ENCODE results near the gene TARBP1. TPM values are rescaled to one million over a fixed set of nuclear protein-coding genes. Genes with fewer than 3 reads are reported as not detected.

The TARBP1 gene
- total and polyA plus RNA-seq, 4 donors, result 11.2 to 48.7 (median 29.9) TPM

- DNase-seq, result no peak
- peak overlapping the region; percentile 38 to 84 for H3K27ac ChIP-seq (ENCODE audit: low read depth in 1 of 2, low read length in 1 of 2)
- no peak for ATAC-seq (ENCODE audit: insufficient read depth, low FRiP score)
- H3K36me3 ChIP-seq (ENCODE audit: control insufficient read depth in 4 of 4, insufficient read depth in 4 of 4, low read length in 4 of 4), result no peaks in the 10 kb centered on the region
- H3K9me3 ChIP-seq (ENCODE audit: control insufficient read depth in 4 of 4, insufficient read depth in 3 of 4, low read length in 3 of 4), result no peaks in the 10 kb centered on the region
- TF ChIP-seq CTCF (IDR thresholded peaks at IDR 0.05; ENCODE audit: control extremely low read depth, extremely low read depth), result no peak
- no peak overlapping the region for H3K9ac ChIP-seq (ENCODE audit: insufficient read depth in 1 of 2, low read length in 2 of 2)
- WGBS, 2 donors, result 88 to 99% methylated on average over 5 of the region's 5 CpGs
- H3K4me3 ChIP-seq, result no peak overlapping the region
- peaks cover 6 to 26% (median 14%) of the 10 kb centered on the region in 5 donors for H3K4me1 ChIP-seq (ENCODE audit: control insufficient read depth in 5 of 5, insufficient read depth in 5 of 5, low read length in 5 of 5)
- H3K27me3 ChIP-seq (ENCODE audit: control insufficient read depth in 3 of 3, insufficient read depth in 3 of 3, low read length in 2 of 3), result no peaks in the 10 kb centered on the region
These were observed 42.9 kb upstream of the TARBP1 start for GRCh38 chr1:234521836-234522235.

- Histone ChIP-seq H3K4me3 (no peak overlapping the region), H3K27me3 (ENCODE audit: control insufficient read depth in 3 of 3, insufficient read depth in 3 of 3, low read length in 2 of 3) (no peaks in the 10 kb centered on the region), H3K36me3 (ENCODE audit: control insufficient read depth in 4 of 4, insufficient read depth in 4 of 4, low read length in 4 of 4) (no peaks in the 10 kb centered on the region), H3K27ac (ENCODE audit: low read depth in 1 of 2, low read length in 1 of 2) (peak overlapping the region; percentile 38 to 56), H3K9ac (ENCODE audit: insufficient read depth in 1 of 2, low read length in 2 of 2) (no peak overlapping the region), H3K9me3 (ENCODE audit: control insufficient read depth in 4 of 4, insufficient read depth in 3 of 4, low read length in 3 of 4) (no peaks in the 10 kb centered on the region), H3K4me1 (ENCODE audit: control insufficient read depth in 5 of 5, insufficient read depth in 5 of 5, low read length in 5 of 5) (peaks cover 6 to 20% (median 14%) of the 10 kb centered on the region in 5 donors)
- no peak for ATAC-seq (ENCODE audit: insufficient read depth, low FRiP score)
- TF ChIP-seq CTCF (IDR thresholded peaks at IDR 0.05; ENCODE audit: control extremely low read depth, extremely low read depth), result no peak
- 84 to 85% methylated on average over 6 of the region's 6 CpGs for WGBS, 2 donors
- DNase-seq, result no peak
These were observed 42.2 kb upstream of the TARBP1 start for GRCh38 chr1:234520908-234521817.

GRCh38 chr1:234519506-234519905 is 40.5 kb upstream of the TARBP1 start:
- Histone ChIP-seq H3K9ac (ENCODE audit: insufficient read depth in 1 of 2, low read length in 2 of 2) (no peak overlapping the region), H3K4me1 (ENCODE audit: control insufficient read depth in 5 of 5, insufficient read depth in 5 of 5, low read length in 5 of 5) (peaks cover 8 to 30% (median 15%) of the 10 kb centered on the region in 5 donors), H3K27ac (ENCODE audit: low read depth in 1 of 2, low read length in 1 of 2) (no peak overlapping the region), H3K36me3 (ENCODE audit: control insufficient read depth in 4 of 4, insufficient read depth in 4 of 4, low read length in 4 of 4) (no peaks in the 10 kb centered on the region), H3K27me3 (ENCODE audit: control insufficient read depth in 3 of 3, insufficient read depth in 3 of 3, low read length in 2 of 3) (no peaks in the 10 kb centered on the region), H3K4me3 (no peak overlapping the region), H3K9me3 (ENCODE audit: control insufficient read depth in 4 of 4, insufficient read depth in 3 of 4, low read length in 3 of 4) (no peaks in the 10 kb centered on the region)
- TF ChIP-seq CTCF (IDR thresholded peaks at IDR 0.05; ENCODE audit: control extremely low read depth, extremely low read depth), result no peak
- DNase-seq, result no peak
- no peak for ATAC-seq (ENCODE audit: insufficient read depth, low FRiP score)
- WGBS, 2 donors, result 80 to 87% methylated on average over 10 of the region's 10 CpGs
